ENCODE results near the gene ARNT2.

The ARNT2 gene

GRCh38 chr15:80411788-80412288, 7.7 kb downstream of the ARNT2 start:
- no peak for DNase-seq

GRCh38 chr15:80414546-80415357, 10.6 kb downstream of the ARNT2 start:
- DNase-seq: no peak

GRCh38 chr15:80415358-80415670, 11.1 kb downstream of the ARNT2 start:
- DNase-seq: no peak

- DNase-seq: no peak
Measured at GRCh38 chr15:80416702-80417101, 12.5 kb downstream of the ARNT2 start.

- peak; percentile 34 for DNase-seq
Measured at GRCh38 chr15:80418892-80419537, 14.8 kb downstream of the ARNT2 start.

GRCh38 chr15:80419546-80419945, 15.4 kb downstream of the ARNT2 start:
- DNase-seq: no peak

- no peak for DNase-seq
Measured at GRCh38 chr15:80420658-80421057, 16.5 kb downstream of the ARNT2 start.

GRCh38 chr15:80423215-80423614, 19.0 kb downstream of the ARNT2 start:
- no peak for DNase-seq

GRCh38 chr15:80424381-80424780, 20.2 kb downstream of the ARNT2 start:
- DNase-seq: no peak

- no peak for DNase-seq
Measured at GRCh38 chr15:80426316-80426715, 22.1 kb downstream of the ARNT2 start.

- DNase-seq: no peak
Measured at GRCh38 chr15:80429964-80430363, 25.8 kb downstream of the ARNT2 start.

- DNase-seq: peak; percentile 71
Measured at GRCh38 chr15:80431635-80432344, 27.6 kb downstream of the ARNT2 start.

- no peak for DNase-seq
Measured at GRCh38 chr15:80432345-80432702, 28.1 kb downstream of the ARNT2 start.

GRCh38 chr15:80433836-80434235, 29.7 kb downstream of the ARNT2 start:
- no peak for DNase-seq

- DNase-seq: no peak
Measured at GRCh38 chr15:80434926-80435720, 30.9 kb downstream of the ARNT2 start.

GRCh38 chr15:80436511-80437307, 32.5 kb downstream of the ARNT2 start:
- DNase-seq: no peak

GRCh38 chr15:80437334-80437891, 33.2 kb downstream of the ARNT2 start:
- DNase-seq: no peak

- no peak for DNase-seq
Measured at GRCh38 chr15:80439140-80439539, 35.0 kb downstream of the ARNT2 start.

- no peak for DNase-seq
Measured at GRCh38 chr15:80440024-80440423, 35.8 kb downstream of the ARNT2 start.

GRCh38 chr15:80441041-80441440, 36.9 kb downstream of the ARNT2 start:
- DNase-seq: no peak

- DNase-seq: no peak
Measured at GRCh38 chr15:80441714-80442113, 37.5 kb downstream of the ARNT2 start.

All from NCI-H345 (cell line).